ENCODE results near the gene GRIK4.

The GRIK4 gene

DNA sequence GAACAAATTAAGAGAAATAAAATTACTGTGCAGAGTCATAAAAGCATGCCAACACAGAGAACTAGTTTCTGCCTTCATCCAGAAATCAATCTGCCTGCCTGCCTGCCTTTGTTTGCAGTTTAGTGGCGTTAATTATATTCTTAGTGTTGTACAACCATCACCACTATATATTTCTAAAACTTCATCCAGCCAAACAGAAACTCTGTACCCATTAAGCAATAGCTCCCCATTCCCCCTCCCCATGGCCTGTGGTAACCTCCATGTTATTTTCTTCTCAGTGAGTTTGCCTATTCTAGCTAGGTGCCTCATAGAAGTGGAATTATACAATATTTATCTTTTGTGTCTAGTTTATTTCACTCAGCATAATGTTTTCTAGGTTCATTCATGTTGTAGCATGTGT lies 329.1 kb downstream of the GRIK4 start:
- no peak for DNase-seq (ENCODE audit: low spot score)

DNA sequence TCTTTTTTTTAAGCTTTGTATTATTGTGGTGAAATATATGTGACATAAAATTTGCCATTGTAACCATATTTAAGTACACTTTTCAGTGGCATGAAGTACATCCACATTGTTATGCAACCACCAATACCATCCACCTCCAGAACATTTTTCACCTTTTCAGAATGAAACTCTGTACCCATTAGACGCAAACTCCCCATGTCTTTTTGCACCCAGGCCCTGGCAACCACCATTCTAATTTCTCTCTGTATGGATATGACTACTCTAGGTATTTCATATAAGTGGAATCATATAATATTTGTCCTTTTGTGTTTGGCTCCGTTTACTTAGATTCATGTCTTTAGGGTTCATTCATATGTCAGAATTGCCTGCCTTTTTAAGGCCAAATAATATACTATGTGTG lies 329.5 kb downstream of the GRIK4 start:
- DNase-seq (ENCODE audit: low spot score): no peak

DNA sequence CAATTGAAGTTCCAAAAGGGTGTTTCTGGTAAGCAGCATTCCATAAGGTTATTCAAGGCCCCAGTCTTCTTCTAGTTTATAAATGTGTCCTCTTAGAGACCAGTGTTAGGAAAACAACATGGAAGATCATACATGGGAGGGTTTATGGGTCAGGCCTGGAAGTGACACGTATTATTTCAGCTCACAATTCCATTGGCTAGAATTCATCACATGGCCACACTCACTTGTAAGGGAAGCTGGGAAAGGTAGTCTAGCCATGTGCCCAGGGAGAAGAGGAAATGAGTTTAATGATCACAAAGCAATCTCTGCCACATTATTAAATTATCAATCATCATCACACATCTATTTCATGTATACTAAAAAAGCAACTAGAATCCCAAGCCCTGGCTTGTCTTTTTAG lies 330.6 kb downstream of the GRIK4 start:
- DNase-seq (ENCODE audit: low spot score): no peak

DNA sequence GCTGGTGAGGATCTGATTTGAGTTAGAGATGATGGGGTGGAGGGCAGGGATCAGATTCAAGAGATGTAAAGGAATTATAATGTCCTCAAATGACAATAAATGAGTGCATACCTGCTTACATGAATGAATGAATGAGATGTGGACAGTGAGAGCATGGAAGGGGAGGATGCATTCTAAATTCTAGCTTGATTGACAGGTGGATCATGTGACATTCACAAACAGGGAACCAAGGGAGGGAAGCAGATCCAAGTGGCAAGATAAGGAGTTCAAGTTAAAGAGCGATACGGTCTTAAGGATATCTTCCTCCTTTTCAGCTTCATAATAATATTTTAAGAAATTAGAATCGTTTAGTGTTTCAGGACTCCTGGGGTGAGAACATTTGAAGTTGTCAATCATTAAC lies 341.9 kb downstream of the GRIK4 start:
- no peak for DNase-seq (ENCODE audit: low spot score)

DNA sequence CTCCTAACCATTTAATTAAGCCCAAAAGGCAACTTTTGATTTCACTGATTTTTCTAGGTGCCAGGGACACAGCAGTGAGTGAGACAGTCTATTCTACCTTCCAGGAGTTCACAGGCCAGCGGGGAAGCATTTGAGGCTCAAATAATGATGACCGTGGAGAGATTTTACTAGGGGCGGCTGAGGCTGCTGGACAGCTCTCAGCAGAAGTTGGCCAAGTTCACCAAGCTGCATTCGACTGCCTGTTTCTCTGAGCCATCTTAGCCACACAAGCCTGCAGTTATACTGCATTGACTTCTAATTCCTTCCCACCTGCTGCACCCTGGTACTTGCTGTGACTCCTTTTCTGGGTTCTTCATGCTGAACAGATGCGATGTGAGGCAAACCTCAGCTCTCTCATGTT lies 343.4 kb downstream of the GRIK4 start:
- no peak for DNase-seq (ENCODE audit: low spot score)

DNA sequence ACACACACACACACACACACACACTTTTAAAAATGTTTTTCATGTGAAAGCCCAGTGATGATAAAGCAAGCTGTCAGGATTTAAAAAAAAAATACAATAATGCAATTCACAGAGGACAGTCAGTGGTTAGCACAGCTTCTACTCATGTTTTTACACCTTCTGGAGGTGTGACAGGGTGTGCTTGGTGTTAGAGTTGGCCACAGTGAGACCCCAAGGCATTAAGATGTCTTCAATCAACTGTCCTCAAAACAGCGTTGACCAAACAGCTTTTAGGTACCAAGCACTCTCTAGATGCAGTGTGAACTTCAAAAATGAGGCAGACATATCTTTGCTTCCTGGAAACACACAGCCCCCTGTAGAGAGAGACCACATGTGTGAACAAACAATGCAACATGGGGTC lies 346.0 kb downstream of the GRIK4 start:
- DNase-seq (ENCODE audit: low spot score): no peak

DNA sequence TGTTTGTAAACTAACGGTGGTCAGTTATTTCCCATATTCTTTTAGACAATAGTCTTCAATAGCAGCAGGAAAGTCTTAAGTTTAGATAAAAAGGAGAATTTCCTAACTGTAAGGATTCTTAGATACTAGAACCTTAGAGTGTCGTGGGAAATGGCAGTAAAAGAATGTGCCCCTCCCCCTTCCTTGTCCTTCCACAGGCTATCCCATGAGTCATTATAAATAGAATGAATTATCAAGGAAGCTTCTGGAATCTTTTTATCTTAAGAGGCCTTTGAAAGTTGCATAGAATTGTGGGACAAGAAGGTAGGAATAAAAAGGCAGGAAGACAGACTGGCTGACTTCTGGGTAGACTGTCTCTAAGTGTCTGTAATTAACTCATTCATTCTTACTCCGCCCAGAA lies 347.2 kb downstream of the GRIK4 start:
- DNase-seq (ENCODE audit: low spot score): no peak

DNA sequence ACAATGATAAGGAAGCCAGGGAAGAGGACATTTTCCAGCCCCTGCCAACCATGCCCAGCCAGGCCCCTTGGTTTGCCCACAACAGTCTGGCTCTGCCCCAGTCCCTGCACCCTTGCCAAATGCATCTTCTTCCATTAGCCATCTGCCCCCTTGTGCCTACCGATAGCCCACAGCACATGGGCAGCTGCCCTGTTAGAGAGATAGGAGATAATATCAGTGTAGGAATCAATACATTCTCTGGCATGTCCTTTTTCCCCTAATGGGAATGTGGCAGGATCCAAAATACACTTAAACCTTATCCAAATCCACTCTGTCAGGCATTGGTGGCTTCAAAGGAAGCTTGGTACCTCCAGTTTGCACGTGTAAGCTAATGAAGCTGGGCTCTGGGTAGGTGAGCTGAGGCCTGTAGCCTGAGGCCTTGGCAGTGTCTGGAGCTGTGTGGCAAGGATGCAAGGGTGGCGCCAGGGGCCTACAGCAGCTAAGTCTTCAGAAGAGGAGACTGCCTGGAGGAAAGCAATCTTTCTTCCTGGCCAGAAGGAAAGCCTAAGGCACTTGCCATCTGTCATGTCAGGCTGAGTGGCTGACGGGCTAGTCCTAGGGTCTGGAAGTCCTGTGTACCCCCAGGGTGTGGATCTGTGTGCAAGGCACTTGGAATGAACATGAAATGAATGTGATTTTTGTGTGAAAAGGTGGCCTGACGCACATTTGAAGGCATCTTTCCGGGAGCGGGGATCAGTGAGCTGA lies 348.2 kb downstream of the GRIK4 start:
- no peak for DNase-seq (ENCODE audit: low spot score)

DNA sequence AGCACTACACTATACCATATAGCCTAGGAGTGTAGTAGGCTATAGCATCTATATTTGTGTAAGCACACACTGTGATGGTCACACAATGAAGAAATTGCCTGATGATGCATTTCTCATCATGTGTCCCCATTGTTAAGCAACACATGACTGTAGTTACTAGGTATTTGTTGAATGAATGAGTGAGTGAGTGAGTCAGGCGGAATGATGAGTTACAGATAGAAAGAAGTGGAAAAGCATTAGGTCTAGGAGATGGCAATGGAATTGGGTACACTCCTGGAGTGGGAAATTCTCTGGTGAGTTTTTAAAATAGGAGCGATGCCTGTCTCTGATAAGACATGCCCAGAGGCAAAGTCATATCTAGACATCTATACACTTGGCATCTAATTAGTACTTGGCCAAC lies 351.8 kb downstream of the GRIK4 start:
- no peak for DNase-seq (ENCODE audit: low spot score)

DNA sequence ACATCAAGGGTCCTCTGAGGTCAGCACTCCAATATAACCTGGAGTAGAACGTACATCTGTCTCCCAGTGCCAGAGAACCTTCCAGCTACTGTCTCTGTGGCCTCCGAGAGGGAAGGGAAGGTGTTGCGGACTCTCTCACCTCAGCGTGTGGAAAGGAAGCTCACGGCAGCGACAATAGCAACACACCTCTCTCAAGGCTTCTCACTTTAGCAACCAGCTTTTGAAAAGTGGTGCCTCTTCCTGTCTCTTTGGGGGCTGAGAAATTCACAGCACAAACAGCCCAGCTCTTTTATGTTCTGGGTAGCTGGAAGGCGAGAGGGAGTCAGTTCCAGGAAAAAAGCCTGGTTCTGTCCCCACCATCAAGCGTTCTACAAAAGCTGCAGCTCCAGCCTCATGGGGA lies 355.5 kb downstream of the GRIK4 start:
- DNase-seq (ENCODE audit: low spot score): no peak

DNA sequence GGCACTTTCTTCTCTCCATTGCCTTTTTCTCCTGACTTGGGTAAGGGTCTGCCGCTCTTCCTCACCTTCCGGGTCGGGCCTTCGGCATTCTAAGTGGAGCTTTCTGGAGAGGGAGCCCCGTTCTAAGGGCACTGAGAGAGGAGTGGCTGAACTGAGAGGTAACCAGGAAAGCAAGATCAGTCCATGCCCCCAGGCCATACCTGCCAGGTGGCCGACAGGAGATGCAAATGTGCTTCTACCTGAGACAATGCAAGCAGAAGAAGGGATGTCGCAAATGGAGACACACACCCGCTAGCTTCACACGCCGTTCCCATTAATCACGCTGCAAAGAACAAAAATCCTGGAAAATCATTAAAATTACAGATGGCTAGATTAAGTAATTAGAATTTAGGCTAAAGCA lies 356.0 kb downstream of the GRIK4 start:
- no peak for DNase-seq (ENCODE audit: low spot score)

DNA sequence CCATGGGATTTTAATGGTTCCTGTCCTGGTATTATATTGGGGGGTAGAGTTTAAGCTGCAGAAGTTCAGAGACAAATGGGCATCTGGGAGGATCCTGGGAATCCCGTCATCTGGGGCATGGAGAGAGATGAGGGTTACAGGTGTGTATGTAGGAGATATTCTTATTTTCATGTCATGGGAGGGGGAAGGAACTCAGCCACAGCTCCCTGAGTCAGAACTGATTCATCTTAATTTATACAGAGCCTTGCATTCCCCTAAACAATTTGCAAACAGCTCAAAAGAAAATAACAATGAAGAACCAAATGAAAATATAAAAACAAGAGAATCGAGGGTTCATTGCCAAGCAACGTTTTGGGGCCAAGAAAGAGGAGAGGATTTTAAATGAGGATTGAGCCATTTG lies 356.4 kb downstream of the GRIK4 start:
- DNase-seq (ENCODE audit: low spot score): no peak

DNA sequence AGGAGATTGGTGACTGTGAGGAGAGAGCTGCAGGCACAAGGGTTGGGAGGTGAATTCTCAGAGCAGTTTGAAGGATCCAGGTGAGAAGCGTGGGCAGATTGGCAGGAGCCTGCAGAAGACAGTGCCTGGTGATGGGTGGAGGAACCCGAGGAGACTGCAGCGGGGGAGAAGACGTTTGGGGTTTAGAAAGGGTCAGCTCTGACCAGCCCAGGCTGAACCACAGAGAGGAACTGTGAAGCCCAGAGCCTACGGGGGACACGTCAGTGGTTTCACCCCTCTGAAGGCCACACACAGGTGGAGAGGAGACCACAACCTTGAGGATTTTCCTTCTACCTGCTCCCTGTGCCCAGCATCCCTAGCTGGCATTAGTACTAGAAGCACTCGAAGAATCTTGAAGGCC lies 357.5 kb downstream of the GRIK4 start:
- DNase-seq (ENCODE audit: low spot score): no peak

DNA sequence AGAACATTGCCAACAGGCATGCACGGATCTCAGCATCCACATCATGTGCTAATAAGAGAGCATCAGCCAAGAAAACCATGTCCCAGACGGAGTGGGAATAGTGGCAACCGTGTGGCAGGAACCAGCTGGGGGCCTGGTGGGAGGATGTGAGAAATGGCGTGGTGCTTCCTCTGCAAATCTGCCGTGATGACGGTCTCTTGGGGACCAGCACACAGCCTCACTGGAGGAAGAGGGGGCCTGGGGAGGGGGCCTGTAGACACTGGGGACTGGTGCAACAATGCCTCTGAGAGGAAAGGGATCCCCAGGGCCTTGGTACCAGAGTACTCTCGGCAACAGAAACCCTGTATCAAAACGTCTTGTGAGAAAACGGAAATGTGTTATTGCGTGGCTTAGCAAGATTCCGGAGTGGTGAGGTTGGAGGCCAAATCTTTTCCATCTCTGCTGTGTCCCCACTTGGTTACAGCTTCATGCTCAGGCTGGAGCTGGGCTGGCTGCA lies 358.0 kb downstream of the GRIK4 start:
- no peak for DNase-seq (ENCODE audit: low spot score)

DNA sequence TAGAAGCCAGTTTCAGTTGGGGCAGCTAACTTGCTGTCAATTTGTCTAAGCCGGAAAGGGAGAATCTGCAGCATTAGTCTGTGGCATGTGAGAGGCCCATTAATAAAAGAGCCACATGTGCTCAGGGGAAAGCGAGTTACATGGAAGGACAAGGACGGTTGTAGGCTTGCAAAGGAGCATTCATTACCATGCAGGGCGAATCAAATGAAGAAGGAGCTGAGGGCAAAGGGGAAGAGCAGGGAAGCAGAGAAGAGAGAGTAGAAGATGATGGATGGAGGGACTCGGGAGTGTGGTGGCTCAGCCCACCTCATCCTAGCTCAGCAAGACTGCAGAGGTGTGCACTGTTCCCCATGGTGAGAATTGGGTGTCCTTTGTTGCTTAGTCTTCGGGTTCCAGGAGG lies 359.6 kb downstream of the GRIK4 start:
- DNase-seq (ENCODE audit: low spot score): no peak

DNA sequence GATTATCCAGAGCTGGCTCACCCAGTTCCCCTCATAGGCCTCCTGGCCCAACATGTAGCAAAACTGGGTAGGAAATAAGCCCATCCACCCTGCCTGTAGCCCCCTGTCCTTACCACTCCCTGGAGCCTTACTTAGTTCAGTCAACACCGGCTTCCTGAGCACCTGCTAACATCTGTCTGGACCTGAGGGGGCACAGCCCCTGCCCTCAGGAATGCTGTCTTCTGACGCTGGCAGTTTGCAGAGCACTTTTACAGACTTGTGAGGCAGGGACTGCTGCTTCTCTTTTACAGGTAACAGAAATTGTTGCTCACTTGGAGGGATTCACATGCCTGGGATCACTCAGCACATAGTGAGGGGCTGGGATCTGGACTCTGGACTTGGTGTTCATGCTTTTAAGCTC lies 360.4 kb downstream of the GRIK4 start:
- DNase-seq (ENCODE audit: low spot score): no peak

DNA sequence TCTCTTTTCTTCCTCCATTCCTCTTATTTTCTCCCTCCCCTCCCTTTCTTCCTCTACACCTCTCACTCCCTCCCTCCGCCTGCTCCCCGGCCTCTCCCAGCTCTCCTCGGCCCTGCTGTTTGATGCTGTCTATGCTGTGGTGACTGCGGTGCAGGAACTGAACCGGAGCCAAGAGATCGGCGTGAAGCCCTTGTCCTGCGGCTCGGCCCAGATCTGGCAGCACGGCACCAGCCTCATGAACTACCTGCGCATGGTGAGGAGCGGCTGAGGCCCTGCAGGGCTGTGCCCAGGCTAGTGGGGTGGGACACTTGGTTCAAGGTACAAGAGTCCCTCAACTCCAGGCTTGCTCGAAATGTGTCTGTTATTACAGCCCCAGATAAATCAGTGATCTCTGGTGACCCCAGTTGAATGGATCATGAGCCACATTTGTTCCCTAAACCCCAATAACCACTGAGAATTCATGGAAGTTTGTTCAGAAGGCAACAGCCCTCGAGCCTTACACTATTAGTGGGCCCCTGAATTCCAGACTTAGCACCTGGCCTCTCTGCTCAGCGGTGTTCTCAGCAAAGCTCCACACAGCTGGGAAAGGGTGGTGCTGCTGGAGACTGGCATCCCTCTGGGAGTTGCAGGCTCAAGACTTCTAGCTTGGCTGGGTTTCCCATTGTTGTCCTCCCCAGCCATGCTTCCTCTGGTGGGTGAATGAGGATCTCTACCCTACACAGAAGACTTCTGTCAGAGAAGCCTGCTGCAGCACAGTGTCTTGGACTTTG lies 362.6 kb downstream of the GRIK4 start:
- DNase-seq (ENCODE audit: low spot score): no peak

DNA sequence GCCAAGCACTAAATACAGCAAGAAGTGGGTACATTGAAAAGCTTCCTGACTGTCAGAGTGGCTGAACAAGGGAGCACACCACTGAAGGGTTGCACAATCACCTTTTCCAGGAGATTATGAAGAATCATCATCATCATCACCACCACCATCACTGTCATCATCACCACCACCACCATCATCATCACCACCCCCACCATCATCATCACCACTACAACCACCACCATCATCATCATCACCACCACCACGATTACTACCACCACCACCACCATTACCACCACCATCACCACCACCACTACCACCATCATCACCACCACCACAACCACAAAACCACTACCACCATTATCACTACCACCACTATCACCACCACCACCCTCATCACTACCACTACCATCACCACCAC lies 364.4 kb downstream of the GRIK4 start:
- DNase-seq (ENCODE audit: low spot score): no peak

DNA sequence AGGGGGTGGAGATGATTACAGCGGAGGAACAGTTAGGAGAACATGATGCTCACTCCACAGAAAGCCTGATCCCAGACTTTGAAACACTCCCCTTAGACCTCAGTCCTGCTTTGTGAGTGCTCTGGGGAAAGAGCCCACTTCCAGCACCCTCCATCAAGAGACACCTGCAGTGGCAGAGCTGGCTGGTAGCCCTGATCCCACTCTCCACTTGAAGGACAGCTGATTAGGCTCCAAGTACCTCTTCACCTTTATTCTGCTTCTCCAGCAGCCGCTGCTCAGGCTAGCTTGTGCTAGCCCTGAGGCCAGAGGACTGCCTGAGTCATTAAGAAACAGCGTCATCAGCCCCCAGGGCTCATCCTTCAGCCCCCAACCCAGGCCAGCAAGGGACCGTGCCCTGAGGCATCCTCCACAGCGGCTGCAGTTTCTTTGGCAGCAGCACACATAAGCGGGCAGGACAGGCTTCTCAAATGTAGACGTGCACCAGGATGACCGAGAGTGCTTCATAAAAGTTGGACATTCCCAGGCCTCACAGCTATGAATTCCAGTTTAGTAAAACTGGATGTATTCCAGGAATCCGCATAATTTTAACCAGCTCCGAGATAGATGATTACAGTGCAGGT lies 366.3 kb downstream of the GRIK4 start:
- no peak for DNase-seq (ENCODE audit: low spot score)

DNA sequence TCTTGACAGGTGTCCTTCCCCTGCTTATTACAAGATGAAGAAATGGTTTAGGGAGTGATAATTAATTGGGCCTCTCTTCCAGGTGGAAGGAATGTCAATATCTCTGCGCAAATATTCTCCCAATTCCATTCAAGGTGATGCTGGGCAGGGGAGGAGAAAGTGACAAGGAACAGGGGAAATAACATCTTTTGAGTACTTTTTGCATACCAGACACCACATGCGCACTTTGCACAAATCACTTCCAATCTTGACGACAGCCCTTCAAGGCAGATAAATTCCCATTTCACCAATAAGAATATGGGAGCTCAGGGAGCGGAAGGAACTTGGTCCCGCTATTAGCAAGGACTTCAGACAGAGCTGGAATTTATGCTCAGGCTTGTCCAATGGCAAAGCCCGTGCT lies 367.2 kb downstream of the GRIK4 start:
- DNase-seq (ENCODE audit: low spot score): no peak

DNA sequence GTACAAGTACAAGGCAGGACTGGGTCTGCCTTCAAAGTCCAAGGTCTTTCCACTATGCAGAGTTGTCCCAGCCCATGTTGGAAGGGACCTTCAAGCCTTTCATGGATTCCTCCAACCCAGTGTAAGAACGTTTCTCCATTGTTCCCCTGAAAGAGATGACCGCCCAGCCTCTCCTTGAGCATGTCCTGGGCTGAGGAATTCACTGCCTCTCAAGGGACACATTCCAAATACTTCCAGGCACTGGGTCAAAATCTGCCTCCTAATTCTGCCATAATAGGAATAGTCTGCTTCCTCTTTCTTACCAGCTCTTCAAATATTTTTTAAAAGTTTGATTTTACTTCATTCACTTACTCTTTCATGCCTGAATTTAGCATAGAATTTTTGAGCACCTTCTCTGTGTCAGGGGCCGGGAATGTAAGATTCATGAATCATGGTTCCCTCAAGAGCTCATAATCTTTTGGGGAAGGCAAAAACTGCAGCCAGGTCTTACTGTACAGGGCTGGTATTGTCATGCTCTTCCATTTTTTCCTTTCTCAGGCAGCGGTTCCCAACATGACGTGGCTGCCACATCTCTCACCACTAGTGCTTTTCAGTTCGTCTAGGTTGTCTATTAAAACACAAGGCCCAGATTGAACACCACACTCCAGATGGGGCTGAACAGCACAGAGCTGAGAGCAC lies 369.1 kb downstream of the GRIK4 start:
- no peak for DNase-seq (ENCODE audit: low spot score)

DNA sequence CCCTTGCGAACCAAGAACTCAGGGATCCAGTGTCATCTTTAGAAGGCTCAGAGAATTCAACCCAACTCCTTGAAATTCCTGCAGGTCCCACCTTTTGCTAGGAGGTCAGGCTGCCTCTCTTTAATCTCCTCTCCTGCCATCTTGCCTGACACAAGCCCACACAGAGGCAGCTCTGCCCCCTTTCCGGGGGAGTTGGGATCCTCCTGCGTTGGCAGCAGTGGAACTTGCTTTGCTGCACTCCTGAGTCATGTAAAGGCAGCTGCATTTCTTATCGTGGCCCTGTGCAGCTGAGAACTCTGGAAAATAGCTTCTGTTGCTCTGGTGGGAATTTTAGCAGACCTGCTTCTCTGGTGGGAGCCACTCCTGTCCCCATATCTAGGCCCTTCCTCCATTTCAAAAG lies 370.0 kb downstream of the GRIK4 start:
- DNase-seq (ENCODE audit: low spot score): no peak

DNA sequence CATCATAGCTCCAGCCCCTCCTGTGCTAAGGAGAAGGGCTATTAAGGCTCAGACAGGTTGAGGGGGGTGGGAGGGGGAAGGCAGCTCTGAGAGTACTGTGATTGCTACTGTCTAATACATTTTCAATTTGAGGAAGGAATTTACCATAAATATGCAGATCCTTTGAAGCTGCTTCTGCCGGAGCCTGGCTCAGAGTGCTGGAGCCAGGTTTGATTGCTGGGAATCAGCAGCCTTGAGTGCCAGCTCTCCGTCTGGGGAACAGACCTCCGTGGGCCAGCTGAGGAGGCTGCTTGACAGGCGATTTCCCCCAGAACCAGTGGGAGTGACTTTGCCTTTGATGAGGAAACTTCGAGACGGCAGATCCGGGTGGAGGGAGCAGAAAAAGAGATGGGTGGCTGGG lies 370.6 kb downstream of the GRIK4 start:
- DNase-seq (ENCODE audit: low spot score): no peak
